ENCODE results near the gene VTCN1. TPM values are rescaled to one million over a fixed set of nuclear protein-coding genes. Genes with fewer than 3 reads are reported as not detected.

The VTCN1 gene
- total RNA-seq, 2 donors from 2014 or later = 4.0 to 7.8 TPM

DNA sequence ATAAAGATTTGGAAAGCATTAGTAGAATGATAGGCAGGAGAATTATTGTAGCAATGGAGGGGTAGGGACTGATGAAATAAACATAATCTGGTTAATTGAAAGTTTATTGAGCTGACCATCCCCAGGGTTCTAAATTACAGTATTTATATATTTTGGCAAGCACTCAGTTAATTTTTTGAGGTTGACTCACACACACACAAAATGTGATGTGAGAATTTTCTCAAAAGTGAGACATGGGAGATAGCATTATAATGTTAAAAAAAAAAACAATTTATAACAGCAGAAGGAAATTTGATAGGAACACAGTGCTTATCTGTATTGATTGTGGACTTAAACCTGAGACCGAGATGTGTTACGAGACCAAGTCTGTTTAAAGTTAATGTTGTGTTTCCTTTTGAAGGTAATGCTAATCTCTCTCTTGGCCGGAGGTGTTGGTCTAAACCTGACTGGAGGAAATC, 113.7 kb downstream of the VTCN1 start:
- DNase-seq (ENCODE audit: low spot score) = no peak
- WGBS = 33% methylated on average over 3 of the region's 3 CpGs
- no peak overlapping the region for H3K4me3 ChIP-seq
- H3K36me3 ChIP-seq = no peaks in the 10 kb centered on the region
- no peaks in the 10 kb centered on the region for H3K9me3 ChIP-seq
- H3K27me3 ChIP-seq (replicated peaks; ENCODE audit: insufficient read depth) = no peaks in the 10 kb centered on the region
- no peaks in the 10 kb centered on the region for H3K4me1 ChIP-seq (replicated peaks)
- intact Hi-C loops (cut with DNase I) = loop anchor here (10.0 kb wide), 1 partner anchor 268 kb away; the partner anchor contains the start of gene MAN1A2
- TF ChIP-seq POLR2A (IDR thresholded peaks at IDR 0.05) (no peak), POLR2AphosphoS5 (IDR thresholded peaks at IDR 0.05) (no peak)
- TF ChIP-seq, protein P1, sequence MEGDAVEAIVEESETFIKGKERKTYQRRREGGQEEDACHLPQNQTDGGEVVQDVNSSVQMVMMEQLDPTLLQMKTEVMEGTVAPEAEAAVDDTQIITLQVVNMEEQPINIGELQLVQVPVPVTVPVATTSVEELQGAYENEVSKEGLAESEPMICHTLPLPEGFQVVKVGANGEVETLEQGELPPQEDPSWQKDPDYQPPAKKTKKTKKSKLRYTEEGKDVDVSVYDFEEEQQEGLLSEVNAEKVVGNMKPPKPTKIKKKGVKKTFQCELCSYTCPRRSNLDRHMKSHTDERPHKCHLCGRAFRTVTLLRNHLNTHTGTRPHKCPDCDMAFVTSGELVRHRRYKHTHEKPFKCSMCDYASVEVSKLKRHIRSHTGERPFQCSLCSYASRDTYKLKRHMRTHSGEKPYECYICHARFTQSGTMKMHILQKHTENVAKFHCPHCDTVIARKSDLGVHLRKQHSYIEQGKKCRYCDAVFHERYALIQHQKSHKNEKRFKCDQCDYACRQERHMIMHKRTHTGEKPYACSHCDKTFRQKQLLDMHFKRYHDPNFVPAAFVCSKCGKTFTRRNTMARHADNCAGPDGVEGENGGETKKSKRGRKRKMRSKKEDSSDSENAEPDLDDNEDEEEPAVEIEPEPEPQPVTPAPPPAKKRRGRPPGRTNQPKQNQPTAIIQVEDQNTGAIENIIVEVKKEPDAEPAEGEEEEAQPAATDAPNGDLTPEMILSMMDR (IDR thresholded peaks at IDR 0.05) = no peak
- H3K27ac ChIP-seq = peak overlapping the region in 1 of 2 donors; percentile 14

DNA sequence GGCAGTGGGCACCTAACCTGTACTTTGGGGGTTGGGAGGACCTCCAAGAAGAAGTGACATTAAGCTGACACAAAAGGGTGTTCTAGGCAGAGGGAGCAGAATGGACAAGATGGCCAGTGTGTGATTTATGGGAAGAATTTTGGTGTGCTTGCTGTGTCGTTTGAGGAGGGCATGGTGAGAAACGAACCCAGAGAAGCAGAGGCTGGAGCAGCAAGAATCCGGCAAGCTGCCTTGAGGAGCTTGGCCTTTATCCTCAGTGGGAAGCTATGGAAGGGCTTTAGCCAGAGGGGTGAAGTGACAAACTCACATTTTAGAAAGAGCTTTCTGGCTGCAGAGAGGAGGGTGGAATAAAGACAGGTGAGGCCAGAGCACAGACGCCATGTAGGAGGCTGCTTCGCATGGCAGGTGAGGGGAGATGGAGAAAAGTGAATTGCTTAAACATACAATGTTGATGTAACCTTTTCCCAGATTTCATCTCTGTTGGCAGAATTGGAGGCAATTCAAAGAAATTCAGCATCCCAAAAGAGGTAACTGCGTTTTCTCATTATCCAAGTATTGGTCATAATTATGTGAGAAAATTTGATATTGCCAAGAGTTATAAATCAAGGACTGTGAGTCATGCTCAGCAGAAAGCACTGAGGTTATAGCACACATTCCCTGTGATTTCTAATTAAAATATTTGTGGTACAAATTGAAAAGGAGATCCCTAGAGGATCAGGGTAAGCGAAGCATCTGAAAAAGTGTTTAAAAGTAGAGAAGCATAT, 115.7 kb downstream of the VTCN1 start:
- H3K4me1 ChIP-seq (replicated peaks) = no peaks in the 10 kb centered on the region
- DNase-seq (ENCODE audit: low spot score) = no peak
- intact Hi-C loops (cut with DNase I) = loop anchor here (10.0 kb wide), 1 partner anchor 270 kb away; the partner anchor contains the start of gene MAN1A2
- H3K4me3 ChIP-seq = no peak overlapping the region
- H3K27ac ChIP-seq = peak overlapping the region in 1 of 2 donors; percentile 45
- H3K27me3 ChIP-seq (replicated peaks; ENCODE audit: insufficient read depth) = no peaks in the 10 kb centered on the region
- H3K36me3 ChIP-seq = no peaks in the 10 kb centered on the region
- H3K9me3 ChIP-seq = no peaks in the 10 kb centered on the region
- WGBS = 55% methylated on average over 7 of the region's 7 CpGs
- TF ChIP-seq, protein P1 (IDR thresholded peaks at IDR 0.05) = no peak
- TF ChIP-seq POLR2A (IDR thresholded peaks at IDR 0.05) (no peak), POLR2AphosphoS5 (IDR thresholded peaks at IDR 0.05) (no peak)

DNA sequence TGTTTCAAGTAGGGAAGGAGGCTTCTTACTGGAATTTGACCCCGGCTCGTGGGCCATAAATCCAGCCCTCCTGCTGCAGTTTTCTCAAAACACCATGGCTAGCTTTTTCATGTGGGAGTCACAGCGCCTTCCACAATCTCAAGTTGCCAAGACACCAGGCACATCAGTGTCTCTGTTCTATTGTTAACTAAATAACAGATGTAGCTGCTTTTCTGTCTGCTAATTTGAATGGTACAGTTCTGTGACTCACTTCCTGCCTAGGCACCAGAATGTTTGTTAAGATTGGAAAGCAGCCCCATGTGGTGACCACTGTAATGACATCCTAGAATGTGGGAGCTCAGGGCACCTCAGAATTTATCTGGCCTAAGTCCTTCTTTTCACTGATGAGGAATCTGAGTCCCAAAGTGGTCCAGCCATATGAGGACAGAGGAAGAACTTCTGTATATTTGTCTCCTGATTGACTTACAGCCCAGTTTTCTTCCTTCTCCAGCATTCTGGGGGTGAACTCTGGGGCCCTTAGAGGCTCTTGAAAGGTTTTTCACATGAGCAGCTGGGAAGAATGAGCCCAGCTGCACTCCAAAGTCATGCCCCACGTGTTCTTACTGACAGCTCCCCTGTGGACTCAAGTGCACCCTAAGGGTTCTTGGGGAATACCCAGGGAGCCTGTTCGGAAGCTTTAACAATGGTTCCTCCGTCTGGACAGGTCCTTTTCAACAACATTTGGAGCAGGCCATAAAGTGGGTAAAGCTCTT, 116.7 kb downstream of the VTCN1 start:
- no peak overlapping the region for H3K4me3 ChIP-seq
- no peaks in the 10 kb centered on the region for H3K9me3 ChIP-seq
- TF ChIP-seq, protein P1 (IDR thresholded peaks at IDR 0.05) = peak in 1 of 4 experiments; percentile 23
- no peak for TF ChIP-seq POLR2AphosphoS5 (IDR thresholded peaks at IDR 0.05)
- H3K4me1 ChIP-seq (replicated peaks) = no peaks in the 10 kb centered on the region
- H3K27me3 ChIP-seq (replicated peaks; ENCODE audit: insufficient read depth) = no peaks in the 10 kb centered on the region
- intact Hi-C loops (cut with DNase I) = loop anchor here (10.0 kb wide), 1 partner anchor 271 kb away; the partner anchor contains the start of gene MAN1A2
- no peaks in the 10 kb centered on the region for H3K36me3 ChIP-seq
- 64% methylated on average over 6 of the region's 6 CpGs for WGBS
- DNase-seq (ENCODE audit: low spot score) = no peak
- peak overlapping the region in 1 of 2 donors; percentile 45 for H3K27ac ChIP-seq

MicroRNAs encoded within 50 kb of the gene (microRNA counts, 767-probe panel; counts per million panel counts)
- 431 to 1,117 counts per million in 2 donors for microRNA hsa-miR-942

Small RNAs within 50 kb of the gene (microRNA-seq; reads per million reads assigned to microRNA genes)
- gene MIR942 = 12.3 reads per million, percentile 54 among the genes with 10 or more reads in this experiment

Small RNAs within 50 kb of the gene (small RNA-seq; reads per million reads assigned to genes)
- gene MIR942 = 0.47 to 0.50 reads per million in 2 donors
- gene RF00017 = 0 reads per million in 2 donors

Other genes starting within 250 kb of the VTCN1 start
- 1 to 10 TPM in 1 of 2 donors, under 1 TPM in 1; 0.59 to 1.1 TPM for gene CD101, start 209.2 kb downstream of the VTCN1 start, total RNA-seq
- 10 to 100 TPM; 11.2 to 11.6 TPM for gene TTF2, start 150.6 kb downstream of the VTCN1 start, total RNA-seq
- 10 to 100 TPM in 1 of 2 donors, 1 to 10 TPM in 1; 4.0 to 13.2 TPM for gene TRIM45, start 89.2 kb downstream of the VTCN1 start, total RNA-seq
- gene MAN1A2, start 156.5 kb upstream of the VTCN1 start, total RNA-seq = 10 to 100 TPM; 43.8 to 63.6 TPM

Measured in prostate gland (tissue), 2 donors.